IPS-18c (cell line): ENCODE measurements around the gene OAF.

Experiments used
- H3K4me3 ChIP-seq: 2 replicates; pipeline ENCODE4 v1.7.0; 2013; ENCODE audit warnings: low read depth, mild to moderate bottlenecking, low read length, moderate library complexity; ENCODE audit not compliant: insufficient read depth
- H3K9me3 ChIP-seq: one replicate; pipeline ENCODE4 v1.6.1; 2013; ENCODE audit warnings: mild to moderate bottlenecking, low read length, moderate library complexity; ENCODE audit not compliant: control insufficient read depth, insufficient read depth

The OAF gene

GRCh38 chr11:120212926-120213325, 2.1 kb downstream of the OAF start:
- Histone ChIP-seq H3K9me3 (no peaks in the 10 kb centered on the region), H3K4me3 (no peak overlapping the region)

GRCh38 chr11:120214581-120214980, 3.7 kb downstream of the OAF start:
- Histone ChIP-seq H3K9me3 (no peaks in the 10 kb centered on the region), H3K4me3 (no peak overlapping the region)

- Histone ChIP-seq H3K9me3 (no peaks in the 10 kb centered on the region), H3K4me3 (no peak overlapping the region)
These were observed 4.8 kb downstream of the OAF start for GRCh38 chr11:120215634-120216033.

GRCh38 chr11:120216426-120217102, 5.7 kb downstream of the OAF start:
- H3K4me3 ChIP-seq: no peak overlapping the region
- H3K9me3 ChIP-seq: peaks cover under 1% of the 10 kb centered on the region

GRCh38 chr11:120217526-120217925, 6.7 kb downstream of the OAF start:
- peaks cover 2% of the 10 kb centered on the region for H3K9me3 ChIP-seq

GRCh38 chr11:120217941-120218694, 7.3 kb downstream of the OAF start:
- peaks cover 2% of the 10 kb centered on the region for H3K9me3 ChIP-seq
- H3K4me3 ChIP-seq: no peak overlapping the region

More at GRCh38 chr11:120217526-120217925, 6.7 kb downstream of the OAF start:
- H3K4me3 ChIP-seq: no peak overlapping the region

- H3K4me3 ChIP-seq: no peak overlapping the region
- H3K9me3 ChIP-seq: peaks cover 2% of the 10 kb centered on the region
These were observed 7.8 kb downstream of the OAF start for GRCh38 chr11:120218695-120219033.

GRCh38 chr11:120219232-120219937, 8.6 kb downstream of the OAF start:
- no peak overlapping the region for H3K4me3 ChIP-seq
- H3K9me3 ChIP-seq: peaks cover 2% of the 10 kb centered on the region

- no peak overlapping the region for H3K4me3 ChIP-seq
- peaks cover 2% of the 10 kb centered on the region for H3K9me3 ChIP-seq
These were observed 9.3 kb downstream of the OAF start for GRCh38 chr11:120219938-120220746.

- no peak overlapping the region for H3K4me3 ChIP-seq
- H3K9me3 ChIP-seq: peaks cover 2% of the 10 kb centered on the region
These were observed 9.9 kb downstream of the OAF start for GRCh38 chr11:120220747-120221037.

- Histone ChIP-seq H3K4me3 (no peak overlapping the region), H3K9me3 (peaks cover 2% of the 10 kb centered on the region)
These were observed 10.4 kb downstream of the OAF start for GRCh38 chr11:120221115-120221752.

- no peak overlapping the region for H3K4me3 ChIP-seq
- peaks cover 2% of the 10 kb centered on the region for H3K9me3 ChIP-seq
These were observed 12.1 kb downstream of the OAF start for GRCh38 chr11:120222916-120223315.

- H3K4me3 ChIP-seq: no peak overlapping the region
- H3K9me3 ChIP-seq: peaks cover 2% of the 10 kb centered on the region
These were observed 13.0 kb downstream of the OAF start for GRCh38 chr11:120223793-120224192.

GRCh38 chr11:120224361-120224760, 13.5 kb downstream of the OAF start:
- Histone ChIP-seq H3K4me3 (no peak overlapping the region), H3K9me3 (peaks cover 2% of the 10 kb centered on the region)

GRCh38 chr11:120224972-120225909, 14.4 kb downstream of the OAF start:
- Histone ChIP-seq H3K9me3 (peaks cover 2% of the 10 kb centered on the region), H3K4me3 (no peak overlapping the region)

- H3K9me3 ChIP-seq: peaks cover 2% of the 10 kb centered on the region
- H3K4me3 ChIP-seq: no peak overlapping the region
These were observed 15.4 kb downstream of the OAF start for GRCh38 chr11:120226242-120226641.
